HEK293 (cell line): ENCODE measurements around the gene RNF212.

ENCODE experiments used
- CTCF ChIA-PET: fragments of 350-600 bp; formaldehyde crosslinking; extraction: SDS; loops from one replicate; lab custom pipeline; 2021; ENCODE audit warnings: antibody characterized with exemption; lab: Yijun Ruan, JAX
- POLR2A ChIA-PET: fragments of 300-600 bp; formaldehyde crosslinking; extraction: SDS; loops from one replicate; lab custom pipeline; 2020; ENCODE audit warnings: antibody characterized with exemption, inconsistent platforms; lab: Yijun Ruan, JAX
- H3K27ac ChIP-seq: fragments of 200-500 bp; sonication (Bioruptor generic); 2 replicates; pipeline ENCODE4 v1.5.1; 2014; ENCODE audit warnings: low read depth, low read length, control low read depth, inconsistent platforms; ENCODE audit errors: extremely low read depth
- H3K36me3 ChIP-seq, 2 experiments: fragments of 200-500 bp in 1 of 2; sonication (Bioruptor generic) in 1 of 2; 1 replicate in 1 of 2; 2 replicates in 1 of 2; pipeline ENCODE4 v1.5.1; 2014 to 2017; ENCODE audit warnings: inconsistent platforms in 2 of 2, low read length in 2 of 2; ENCODE audit not compliant: control insufficient read depth in 2 of 2, insufficient read depth in 1 of 2
- H3K4me1 ChIP-seq: fragments of 200-500 bp; sonication (Bioruptor generic); 2 replicates; pipeline ENCODE4 v1.5.1; 2014; ENCODE audit warnings: mild to moderate bottlenecking, low read length, inconsistent platforms; ENCODE audit not compliant: control insufficient read depth, insufficient read depth
- H3K4me3 ChIP-seq: 2 replicates; pipeline ENCODE4 v1.5.1; 2011; ENCODE audit warnings: low read depth, mild to moderate bottlenecking, control low read depth, low read length, moderate library complexity
- H3K9me3 ChIP-seq: fragments of 200-500 bp; sonication (Bioruptor generic); 2 replicates; pipeline ENCODE4 v1.5.1; 2014; ENCODE audit warnings: low read depth, low read length, inconsistent platforms; ENCODE audit not compliant: control insufficient read depth, insufficient read depth
- ZFHX2 ChIP-seq: fragments of 450-650 bp; formaldehyde crosslinking; conservative IDR thresholded peaks from 2 replicates; pipeline ENCODE4 v1.5.1; 2016; ENCODE audit warnings: missing biosample characterization, missing genetic modification characterization
- ZNF138 ChIP-seq: fragments of 450-650 bp; formaldehyde crosslinking; IDR thresholded peaks from 2 replicates; pipeline ENCODE4 v1.5.1; 2016; ENCODE audit warnings: missing biosample characterization, missing genetic modification characterization, borderline replicate concordance
- ZNF16 ChIP-seq: fragments of 450-650 bp; formaldehyde crosslinking; IDR thresholded peaks from 2 replicates; pipeline ENCODE4 v1.5.1; 2016; ENCODE audit warnings: low read depth, missing biosample characterization, missing genetic modification characterization
- ZNF2 ChIP-seq: fragments of 450-650 bp; formaldehyde crosslinking; IDR thresholded peaks from 2 replicates; pipeline ENCODE4 v1.5.1; 2016; ENCODE audit warnings: missing biosample characterization, missing genetic modification characterization
- ZNF341 ChIP-seq: fragments of 450-650 bp; formaldehyde crosslinking; IDR thresholded peaks from 2 replicates; pipeline ENCODE4; 2016; ENCODE audit warnings: low read depth, missing biosample characterization, missing genetic modification characterization
- ZNF501 ChIP-seq: fragments of 450-650 bp; formaldehyde crosslinking; IDR thresholded peaks from 2 replicates; pipeline ENCODE4 v1.5.1; 2016; ENCODE audit warnings: missing biosample characterization, missing genetic modification characterization
- ZNF529 ChIP-seq: fragments of 450-650 bp; formaldehyde crosslinking; IDR thresholded peaks from 2 replicates; pipeline ENCODE4 v1.5.1; 2017; ENCODE audit warnings: missing genetic modification characterization, missing biosample characterization; ENCODE audit not compliant: insufficient replicate concordance
- ZNF560 ChIP-seq: fragments of 450-650 bp; formaldehyde crosslinking; IDR thresholded peaks from 2 replicates; pipeline ENCODE4 v1.5.1; 2017; ENCODE audit warnings: missing biosample characterization, missing genetic modification characterization, borderline replicate concordance
- ZNF585B ChIP-seq: fragments of 450-650 bp; formaldehyde crosslinking; IDR thresholded peaks from 2 replicates; pipeline ENCODE4 v1.5.1; 2016; ENCODE audit warnings: missing biosample characterization, missing genetic modification characterization
- ZNF624 ChIP-seq: fragments of 450-650 bp; formaldehyde crosslinking; IDR thresholded peaks from 2 replicates; pipeline ENCODE4 v1.5.1; 2017; ENCODE audit warnings: missing biosample characterization, missing genetic modification characterization
- ZNF664 ChIP-seq: fragments of 450-650 bp; formaldehyde crosslinking; IDR thresholded peaks from 2 replicates; pipeline ENCODE4 v1.5.1; 2016; ENCODE audit warnings: missing biosample characterization, missing genetic modification characterization
- ZNF707 ChIP-seq: fragments of 450-650 bp; formaldehyde crosslinking; IDR thresholded peaks from 2 replicates; pipeline ENCODE4 v1.5.1; 2016; ENCODE audit warnings: missing biosample characterization, missing genetic modification characterization
- ZNF776 ChIP-seq: fragments of 450-650 bp; formaldehyde crosslinking; IDR thresholded peaks from 2 replicates; pipeline ENCODE4 v1.5.0; 2017; ENCODE audit warnings: missing biosample characterization, missing genetic modification characterization, borderline replicate concordance
- ZNF791 ChIP-seq: fragments of 450-650 bp; formaldehyde crosslinking; IDR thresholded peaks from 2 replicates; pipeline ENCODE4 v1.5.1; 2016; ENCODE audit warnings: missing biosample characterization, missing genetic modification characterization
- TF ChIP-seq, protein P1 (sequence below): fragments of 450-650 bp; formaldehyde crosslinking; IDR thresholded peaks from 2 replicates; pipeline ENCODE4 v1.5.1; 2016; ENCODE audit warnings: missing biosample characterization, missing genetic modification characterization
- TF ChIP-seq, protein P2 (sequence below): fragments of 450-650 bp; formaldehyde crosslinking; IDR thresholded peaks from 2 replicates; pipeline ENCODE4 v1.5.1; 2017; ENCODE audit warnings: missing biosample characterization, missing genetic modification characterization
- TF ChIP-seq, protein P3 (sequence below): fragments of 450-650 bp; formaldehyde crosslinking; IDR thresholded peaks from 2 replicates; pipeline ENCODE4 v1.5.1; 2016; ENCODE audit warnings: missing biosample characterization, missing genetic modification characterization, borderline replicate concordance

The RNF212 gene

DNA sequence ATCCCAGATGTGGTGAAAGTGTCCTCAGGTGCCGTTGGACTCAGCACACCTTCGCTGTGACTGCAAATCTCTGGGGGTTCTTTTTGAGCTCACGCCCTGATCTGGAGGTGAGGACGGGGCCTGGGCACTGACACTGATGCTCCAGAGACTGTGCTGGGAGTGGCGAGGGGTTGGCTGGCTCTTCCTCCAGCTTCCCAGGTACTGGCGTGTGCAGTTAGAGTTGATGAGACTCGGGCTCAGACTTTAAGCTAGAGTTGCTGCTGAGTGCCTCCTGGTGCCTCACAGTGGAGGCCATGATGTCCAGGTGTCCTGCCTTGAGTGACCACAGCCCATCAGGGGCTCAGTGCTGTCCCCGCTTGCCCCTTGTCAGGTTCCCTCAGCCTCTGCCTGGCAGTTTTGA is 42.7 kb upstream of the RNF212 start:
- POLR2A ChIA-PET, result no interaction called here
- H3K9me3 ChIP-seq, result no peaks in the 10 kb centered on the region
- TF ChIP-seq ZNF664 (tag by site-specific recombination), result no peak
- TF ChIP-seq, protein P1, sequence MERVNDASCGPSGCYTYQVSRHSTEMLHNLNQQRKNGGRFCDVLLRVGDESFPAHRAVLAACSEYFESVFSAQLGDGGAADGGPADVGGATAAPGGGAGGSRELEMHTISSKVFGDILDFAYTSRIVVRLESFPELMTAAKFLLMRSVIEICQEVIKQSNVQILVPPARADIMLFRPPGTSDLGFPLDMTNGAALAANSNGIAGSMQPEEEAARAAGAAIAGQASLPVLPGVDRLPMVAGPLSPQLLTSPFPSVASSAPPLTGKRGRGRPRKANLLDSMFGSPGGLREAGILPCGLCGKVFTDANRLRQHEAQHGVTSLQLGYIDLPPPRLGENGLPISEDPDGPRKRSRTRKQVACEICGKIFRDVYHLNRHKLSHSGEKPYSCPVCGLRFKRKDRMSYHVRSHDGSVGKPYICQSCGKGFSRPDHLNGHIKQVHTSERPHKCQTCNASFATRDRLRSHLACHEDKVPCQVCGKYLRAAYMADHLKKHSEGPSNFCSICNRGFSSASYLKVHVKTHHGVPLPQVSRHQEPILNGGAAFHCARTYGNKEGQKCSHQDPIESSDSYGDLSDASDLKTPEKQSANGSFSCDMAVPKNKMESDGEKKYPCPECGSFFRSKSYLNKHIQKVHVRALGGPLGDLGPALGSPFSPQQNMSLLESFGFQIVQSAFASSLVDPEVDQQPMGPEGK, result no peak
- TF ChIP-seq ZNF585B (tag by site-specific recombination), result no peak
- TF ChIP-seq, protein P2, sequence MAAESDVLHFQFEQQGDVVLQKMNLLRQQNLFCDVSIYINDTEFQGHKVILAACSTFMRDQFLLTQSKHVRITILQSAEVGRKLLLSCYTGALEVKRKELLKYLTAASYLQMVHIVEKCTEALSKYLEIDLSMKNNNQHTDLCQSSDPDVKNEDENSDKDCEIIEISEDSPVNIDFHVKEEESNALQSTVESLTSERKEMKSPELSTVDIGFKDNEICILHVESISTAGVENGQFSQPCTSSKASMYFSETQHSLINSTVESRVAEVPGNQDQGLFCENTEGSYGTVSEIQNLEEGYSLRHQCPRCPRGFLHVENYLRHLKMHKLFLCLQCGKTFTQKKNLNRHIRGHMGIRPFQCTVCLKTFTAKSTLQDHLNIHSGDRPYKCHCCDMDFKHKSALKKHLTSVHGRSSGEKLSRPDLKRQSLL (tag by site-specific recombination), result no peak
- no peak for TF ChIP-seq ZNF791 (tag by site-specific recombination)
- no peak for TF ChIP-seq ZNF529
- TF ChIP-seq ZNF560, result no peak
- no peak for TF ChIP-seq ZNF16
- TF ChIP-seq ZNF501 (tag by site-specific recombination), result no peak
- H3K27ac ChIP-seq, result no peak overlapping the region
- no peaks in the 10 kb centered on the region for H3K4me1 ChIP-seq
- CTCF ChIA-PET, result no interaction called here
- no peak overlapping the region for H3K4me3 ChIP-seq
- no peaks in the 10 kb centered on the region for H3K36me3 ChIP-seq

DNA sequence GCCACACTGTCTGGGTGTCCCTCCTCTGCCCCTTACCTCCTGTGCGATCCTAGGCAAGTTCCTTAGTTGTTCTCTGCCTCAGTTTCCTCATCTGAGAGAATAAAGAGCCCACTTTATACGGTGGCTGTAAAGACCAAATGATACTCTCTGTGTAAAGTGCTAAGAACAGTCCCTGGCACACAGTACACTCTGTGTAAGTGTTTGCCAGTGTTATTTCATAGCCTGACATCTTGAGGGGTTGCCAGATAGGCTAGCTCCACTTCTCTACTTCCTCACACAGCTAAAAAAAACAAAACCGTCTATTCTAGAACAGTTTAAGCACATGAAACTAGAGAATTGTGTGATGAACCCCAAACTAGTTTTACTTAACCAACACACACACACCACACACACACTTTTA is 42.0 kb upstream of the RNF212 start:
- no peaks in the 10 kb centered on the region for H3K4me1 ChIP-seq
- ChIA-PET POLR2A (no interaction called here), CTCF (no interaction called here)
- H3K36me3 ChIP-seq, result no peaks in the 10 kb centered on the region
- no peak overlapping the region for H3K27ac ChIP-seq
- no peak overlapping the region for H3K4me3 ChIP-seq
- no peaks in the 10 kb centered on the region for H3K9me3 ChIP-seq
- no peak for TF ChIP-seq ZFHX2
- TF ChIP-seq, protein P3, sequence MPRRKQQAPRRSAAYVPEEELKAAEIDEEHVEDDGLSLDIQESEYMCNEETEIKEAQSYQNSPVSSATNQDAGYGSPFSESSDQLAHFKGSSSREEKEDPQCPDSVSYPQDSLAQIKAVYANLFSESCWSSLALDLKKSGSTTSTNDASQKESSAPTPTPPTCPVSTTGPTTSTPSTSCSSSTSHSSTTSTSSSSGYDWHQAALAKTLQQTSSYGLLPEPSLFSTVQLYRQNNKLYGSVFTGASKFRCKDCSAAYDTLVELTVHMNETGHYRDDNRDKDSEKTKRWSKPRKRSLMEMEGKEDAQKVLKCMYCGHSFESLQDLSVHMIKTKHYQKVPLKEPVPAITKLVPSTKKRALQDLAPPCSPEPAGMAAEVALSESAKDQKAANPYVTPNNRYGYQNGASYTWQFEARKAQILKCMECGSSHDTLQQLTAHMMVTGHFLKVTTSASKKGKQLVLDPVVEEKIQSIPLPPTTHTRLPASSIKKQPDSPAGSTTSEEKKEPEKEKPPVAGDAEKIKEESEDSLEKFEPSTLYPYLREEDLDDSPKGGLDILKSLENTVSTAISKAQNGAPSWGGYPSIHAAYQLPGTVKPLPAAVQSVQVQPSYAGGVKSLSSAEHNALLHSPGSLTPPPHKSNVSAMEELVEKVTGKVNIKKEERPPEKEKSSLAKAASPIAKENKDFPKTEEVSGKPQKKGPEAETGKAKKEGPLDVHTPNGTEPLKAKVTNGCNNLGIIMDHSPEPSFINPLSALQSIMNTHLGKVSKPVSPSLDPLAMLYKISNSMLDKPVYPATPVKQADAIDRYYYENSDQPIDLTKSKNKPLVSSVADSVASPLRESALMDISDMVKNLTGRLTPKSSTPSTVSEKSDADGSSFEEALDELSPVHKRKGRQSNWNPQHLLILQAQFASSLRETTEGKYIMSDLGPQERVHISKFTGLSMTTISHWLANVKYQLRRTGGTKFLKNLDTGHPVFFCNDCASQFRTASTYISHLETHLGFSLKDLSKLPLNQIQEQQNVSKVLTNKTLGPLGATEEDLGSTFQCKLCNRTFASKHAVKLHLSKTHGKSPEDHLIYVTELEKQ (tag by site-specific recombination), result no peak
- no peak for TF ChIP-seq ZNF776
- no peak for TF ChIP-seq ZNF624 (tag by site-specific recombination)
- no peak for TF ChIP-seq ZNF138 (tag by site-specific recombination)
- no peak for TF ChIP-seq ZNF707 (tag by site-specific recombination)
- no peak for TF ChIP-seq ZNF2 (tag by site-specific recombination)
- TF ChIP-seq ZNF341 (tag by site-specific recombination), result no peak
